NT2/D1 (cell line): ENCODE data around the gene AKR7A2.

Experiments
- DNase-seq: peaks from one replicate; pipeline ENCODE4 v3.0.0-alpha.2; 2011; ENCODE audit warnings: low read depth, low spot score
- H3K27me3 ChIP-seq: 2 replicates; pipeline ENCODE4 v1.6.0; 2011; ENCODE audit warnings: mild to moderate bottlenecking; ENCODE audit not compliant: insufficient read length, insufficient read depth
- H3K36me3 ChIP-seq: 2 replicates; pipeline ENCODE4 v1.6.1; 2011; ENCODE audit warnings: mild to moderate bottlenecking, low read length, mixed read lengths; ENCODE audit not compliant: insufficient read depth, insufficient read length
- H3K4me1 ChIP-seq: 2 replicates; pipeline ENCODE4 v1.5.1; 2011; ENCODE audit not compliant: insufficient read depth, insufficient read length
- H3K4me3 ChIP-seq: 2 replicates; pipeline ENCODE4 v1.5.1; 2011; ENCODE audit warnings: low read depth; ENCODE audit not compliant: insufficient read length
- H3K9ac ChIP-seq: 2 replicates; pipeline ENCODE4 v1.6.0; 2011; ENCODE audit warnings: low read depth; ENCODE audit not compliant: insufficient read length
- H3K9me3 ChIP-seq: 2 replicates; pipeline ENCODE4 v1.5.1; 2011; ENCODE audit warnings: mild to moderate bottlenecking, low read length; ENCODE audit not compliant: insufficient read depth
- SUZ12 ChIP-seq: IDR thresholded peaks from 2 replicates; pipeline ENCODE4 v1.6.1; 2011; ENCODE audit not compliant: insufficient read length, insufficient read depth; ENCODE audit errors: extremely low read depth
- YY1 ChIP-seq: IDR thresholded peaks from 2 replicates; pipeline ENCODE4 v1.6.1; 2011; ENCODE audit not compliant: insufficient read length, insufficient read depth
- ZNF274 ChIP-seq: IDR thresholded peaks from 2 replicates; pipeline ENCODE4 v1.6.1; 2011; ENCODE audit warnings: mild to moderate bottlenecking, low read depth, low read length

AKR7A2 gene

GRCh38 chr1:19311931-19312781 is at the start of gene AKR7A2, which contains the start of gene SLC66A1:
Gene AKR7A2, minus strand, starts transcription at chr1:19312144. Its CDS starts 20 bp downstream, at chr1:19312124.
Gene SLC66A1, plus strand, starts transcription at chr1:19312326. Its CDS starts 5,352 bp downstream, at chr1:19317678.
- TF ChIP-seq ZNF274 (no peak), SUZ12 (no peak), YY1 (no peak)
- H3K4me3 ChIP-seq: peak within 1 kb of the TSS; percentile 79
- H3K4me1 ChIP-seq: peaks cover 8% of the 10 kb centered on the region
- peaks cover 6% of the 10 kb centered on the region for H3K27me3 ChIP-seq
- H3K9me3 ChIP-seq: no peaks in the 10 kb centered on the region
- H3K36me3 ChIP-seq: peaks cover 27% of the 10 kb centered on the region
- DNase-seq: peak; percentile 62
- H3K9ac ChIP-seq: peak within 1 kb of the TSS; percentile 90

- TF ChIP-seq ZNF274 (no peak), YY1 (no peak), SUZ12 (no peak)
- Histone ChIP-seq H3K4me1 (no peaks in the 10 kb centered on the region), H3K36me3 (peaks cover 40% of the 10 kb centered on the region), H3K4me3 (no peak overlapping the region), H3K9me3 (no peaks in the 10 kb centered on the region), H3K27me3 (no peaks in the 10 kb centered on the region), H3K9ac (no peak overlapping the region)
- DNase-seq: no peak
Measured at GRCh38 chr1:19360843-19361610, 49.1 kb upstream of the AKR7A2 start.

- Histone ChIP-seq H3K4me3 (no peak overlapping the region), H3K27me3 (no peaks in the 10 kb centered on the region), H3K9ac (no peak overlapping the region), H3K4me1 (no peaks in the 10 kb centered on the region), H3K9me3 (no peaks in the 10 kb centered on the region), H3K36me3 (peaks cover 46% of the 10 kb centered on the region)
- no peak for DNase-seq
- TF ChIP-seq YY1 (no peak), SUZ12 (no peak), ZNF274 (no peak)
Measured at GRCh38 chr1:19360432-19360831, 48.5 kb upstream of the AKR7A2 start.

- peaks cover 44% of the 10 kb centered on the region for H3K36me3 ChIP-seq
- no peaks in the 10 kb centered on the region for H3K4me1 ChIP-seq
- no peak for TF ChIP-seq SUZ12
- no peak for TF ChIP-seq YY1
- TF ChIP-seq ZNF274: no peak
- DNase-seq: no peak
- H3K9ac ChIP-seq: no peak overlapping the region
- no peaks in the 10 kb centered on the region for H3K27me3 ChIP-seq
- H3K9me3 ChIP-seq: no peaks in the 10 kb centered on the region
- no peak overlapping the region for H3K4me3 ChIP-seq
Measured at GRCh38 chr1:19360016-19360415, 48.1 kb upstream of the AKR7A2 start.

GRCh38 chr1:19359357-19359756 is 47.4 kb upstream of the AKR7A2 start:
- no peak for DNase-seq
- peaks cover 46% of the 10 kb centered on the region for H3K36me3 ChIP-seq
- TF ChIP-seq ZNF274 (no peak), SUZ12 (no peak), YY1 (no peak)

GRCh38 chr1:19358710-19359109 is 46.8 kb upstream of the AKR7A2 start:
- Histone ChIP-seq H3K4me1 (peaks cover 8% of the 10 kb centered on the region), H3K4me3 (no peak overlapping the region), H3K36me3 (peaks cover 51% of the 10 kb centered on the region), H3K27me3 (no peaks in the 10 kb centered on the region), H3K9me3 (no peaks in the 10 kb centered on the region), H3K9ac (no peak overlapping the region)
- DNase-seq: no peak
- no peak for TF ChIP-seq YY1
- TF ChIP-seq ZNF274: no peak
- no peak for TF ChIP-seq SUZ12

More at GRCh38 chr1:19359357-19359756, 47.4 kb upstream of the AKR7A2 start:
- Histone ChIP-seq H3K27me3 (no peaks in the 10 kb centered on the region), H3K9ac (no peak overlapping the region), H3K9me3 (no peaks in the 10 kb centered on the region), H3K4me1 (peaks cover 1% of the 10 kb centered on the region), H3K4me3 (no peak overlapping the region)

GRCh38 chr1:19357299-19357986 is 45.5 kb upstream of the AKR7A2 start:
- Histone ChIP-seq H3K4me1 (peaks cover 13% of the 10 kb centered on the region), H3K27me3 (no peaks in the 10 kb centered on the region), H3K9ac (no peak overlapping the region), H3K36me3 (peaks cover 63% of the 10 kb centered on the region), H3K9me3 (no peaks in the 10 kb centered on the region), H3K4me3 (no peak overlapping the region)
- TF ChIP-seq SUZ12: no peak
- no peak for TF ChIP-seq YY1
- TF ChIP-seq ZNF274: no peak
- DNase-seq: no peak
